T-helper 22 cell (primary cell): ENCODE measurements around the gene CD109.
"Not testable (repeated sequence)": the region's sequence is repeated elsewhere in the genome, so short reads cannot be mapped to it uniquely, and the experiment has no call there.

ENCODE experiments used
- DNase-seq: peaks from one replicate; pipeline ENCODE4 v3.0.0-alpha.2; 2020; ENCODE audit warnings: low read depth

Gene CD109

DNA sequence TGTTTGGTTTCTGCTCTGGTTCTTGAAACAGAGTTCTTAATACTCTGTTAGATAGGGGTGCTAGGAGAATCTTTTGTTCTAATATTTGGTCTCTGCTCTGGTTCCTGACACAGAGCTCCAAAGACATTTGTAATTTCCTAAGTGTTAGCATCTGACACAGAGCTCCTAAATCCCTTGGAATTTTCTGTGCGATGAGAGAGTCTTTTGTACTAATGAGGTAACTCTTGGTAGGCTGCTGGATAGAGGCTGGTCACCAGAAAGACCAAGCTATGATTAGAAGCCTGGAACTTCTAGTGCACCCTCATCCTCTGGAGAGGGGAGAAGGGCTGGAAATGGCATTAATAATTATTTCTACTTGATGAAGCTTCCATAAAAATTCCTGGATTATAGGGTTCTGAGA is 7.7 kb upstream of the CD109 start:
- DNase-seq = no peak

DNA sequence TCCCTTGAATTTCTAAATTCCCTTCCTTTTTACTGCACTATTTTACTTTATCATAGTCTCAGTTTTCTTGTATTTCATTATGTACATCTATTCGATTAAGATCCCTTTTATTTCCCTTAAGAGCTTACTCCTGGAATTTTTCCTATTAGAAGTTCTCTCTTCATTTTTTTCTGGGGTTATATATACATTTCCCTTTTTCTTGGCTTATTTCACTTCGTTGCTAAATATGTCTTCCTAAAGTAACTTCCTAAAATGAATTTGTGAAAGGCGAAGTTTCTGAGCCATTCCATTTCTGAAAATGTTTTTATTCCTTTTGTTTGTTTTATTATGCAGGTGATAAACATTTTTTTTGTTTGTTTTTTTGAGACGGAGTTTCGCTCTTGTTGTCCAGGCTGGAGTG is 5.9 kb upstream of the CD109 start:
- no peak for DNase-seq

- DNase-seq = no peak
Observed at GRCh38 chr6:73691512-73691911, 4.5 kb upstream of the CD109 start.

DNA sequence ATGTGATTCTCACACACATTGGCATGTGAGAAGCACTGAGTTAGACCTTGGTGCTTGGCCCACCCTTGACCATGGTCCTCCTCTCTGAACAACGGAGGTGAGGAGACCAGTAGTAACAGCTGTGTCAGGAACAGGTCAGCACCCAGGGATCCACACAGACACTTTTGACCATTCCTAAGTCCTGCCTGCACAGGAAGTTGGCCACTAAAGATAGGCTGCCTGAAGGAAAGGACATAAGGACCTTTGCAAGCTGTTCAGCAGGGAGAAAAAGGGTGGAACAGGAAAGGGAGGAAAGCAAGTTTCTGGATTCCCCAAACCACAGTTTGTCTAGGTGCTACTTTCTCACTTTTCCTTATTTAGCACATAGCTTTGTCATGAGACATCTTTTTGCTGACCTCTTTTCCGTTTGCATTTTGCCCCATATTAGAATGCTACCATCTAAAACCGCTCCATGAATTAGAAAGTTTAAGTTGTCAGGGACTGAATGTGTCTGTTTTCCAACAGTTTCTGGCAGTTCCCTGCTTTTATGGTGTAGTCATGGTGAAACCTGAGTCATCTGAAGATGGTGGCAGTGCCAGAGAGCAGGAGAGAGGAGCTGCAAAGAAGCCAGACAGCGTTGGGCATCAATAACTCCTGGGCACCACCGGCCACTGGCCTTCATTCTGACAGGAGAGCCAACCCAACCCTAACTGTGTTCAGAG is 1.1 kb upstream of the CD109 start:
- no peak for DNase-seq

DNA sequence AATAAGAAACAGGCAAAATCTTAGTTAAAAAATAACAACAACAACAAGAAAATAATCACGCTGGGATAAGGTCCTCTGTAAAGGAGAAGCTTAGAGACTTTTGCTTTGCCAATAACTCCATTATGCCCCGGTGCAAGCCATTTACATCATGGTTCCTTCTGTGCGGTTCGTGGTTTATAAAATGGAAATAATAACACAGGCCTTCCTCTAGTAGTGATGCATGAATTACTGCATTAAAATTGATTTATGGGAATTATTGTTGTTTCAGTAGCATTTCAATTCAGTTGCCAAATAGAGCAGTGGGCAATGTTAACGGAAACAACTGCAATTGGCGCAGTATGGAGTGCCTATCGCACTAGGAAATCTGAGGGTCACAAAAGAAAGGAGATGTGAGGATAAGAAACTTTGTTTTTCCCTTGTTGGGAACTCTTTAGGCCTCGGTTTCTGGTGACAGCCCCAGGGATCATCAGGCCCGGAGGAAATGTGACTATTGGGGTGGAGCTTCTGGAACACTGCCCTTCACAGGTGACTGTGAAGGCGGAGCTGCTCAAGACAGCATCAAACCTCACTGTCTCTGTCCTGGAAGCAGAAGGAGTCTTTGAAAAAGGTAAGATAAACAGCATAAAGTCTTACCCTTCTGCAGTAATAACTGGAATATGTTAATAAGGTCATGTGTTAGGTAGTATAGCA is 1.1 kb downstream of the CD109 start:
- no peak for DNase-seq

DNA sequence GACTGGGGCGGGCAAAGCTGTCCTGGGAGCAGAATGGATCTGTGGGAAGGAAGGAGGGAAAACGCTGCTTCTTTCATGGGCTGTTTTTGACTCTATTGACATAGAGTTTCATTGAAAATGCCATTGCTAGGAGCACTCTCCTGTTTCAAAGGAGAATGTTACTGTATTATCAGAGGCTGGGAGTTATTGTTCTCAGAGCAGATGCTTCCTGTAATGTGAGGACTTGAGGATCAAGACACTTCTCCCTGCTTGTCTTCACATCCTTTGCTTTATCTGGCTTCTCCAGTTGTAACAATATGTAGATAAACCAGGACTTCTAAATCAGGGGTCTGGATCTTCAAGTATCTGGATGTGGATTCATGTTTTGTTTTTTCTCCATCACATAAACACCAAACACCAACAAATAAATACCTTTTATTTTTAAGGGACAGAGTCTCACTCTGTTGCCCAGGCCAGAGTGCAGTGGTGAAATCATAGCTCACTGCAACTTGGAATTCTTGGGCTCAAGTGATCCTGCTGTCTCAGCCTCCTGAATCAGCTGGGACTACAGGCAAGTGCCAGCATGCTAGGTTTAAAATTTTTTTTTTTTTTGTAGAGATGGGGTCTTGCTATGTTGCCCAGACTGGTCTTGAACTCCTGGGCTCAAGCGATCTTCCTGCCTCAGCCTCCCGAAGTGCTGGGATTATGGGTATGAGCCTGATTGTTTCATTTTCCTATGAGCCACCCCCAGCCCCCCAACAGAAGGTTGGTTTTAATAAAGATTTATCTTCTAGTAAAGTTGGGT is 3.9 kb downstream of the CD109 start:
- no peak for DNase-seq

DNA sequence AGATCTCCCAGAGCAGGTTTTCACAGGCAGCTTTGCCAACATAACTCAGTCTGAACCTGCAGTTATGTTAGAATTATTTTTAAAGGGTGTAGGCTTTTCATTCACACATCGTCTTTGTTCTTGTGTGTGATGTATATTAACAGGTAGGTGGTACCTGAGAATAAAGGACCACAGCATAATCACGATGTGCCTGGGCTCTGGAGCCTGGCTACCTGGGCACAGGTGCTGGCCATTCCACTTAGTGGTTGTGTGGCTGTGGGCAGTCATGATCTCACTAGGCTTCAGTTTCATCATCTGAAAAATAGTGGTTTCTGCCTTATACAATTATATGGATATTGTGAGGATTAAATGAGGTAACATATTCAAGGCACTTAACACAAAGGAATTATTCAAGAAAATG is 6.4 kb downstream of the CD109 start:
- no peak for DNase-seq

DNA sequence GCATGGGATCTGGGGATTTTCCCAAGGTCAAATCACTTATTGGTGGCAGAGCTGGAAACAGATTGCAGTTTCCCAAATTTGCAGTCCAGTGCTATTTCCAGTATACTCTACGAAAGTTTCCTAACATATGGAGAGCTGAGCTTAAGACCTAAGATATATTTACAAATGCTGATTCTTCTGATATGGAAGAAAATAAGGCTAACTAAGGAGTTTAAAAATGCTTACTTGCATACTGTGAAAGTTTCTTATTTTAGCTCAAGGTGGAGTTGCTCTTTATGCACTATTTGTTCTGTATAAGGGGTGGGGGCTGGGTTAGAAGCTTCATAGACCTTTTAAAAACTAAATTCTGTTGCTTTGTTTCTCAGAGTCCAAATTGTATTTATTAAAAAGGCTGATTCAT is 7.5 kb downstream of the CD109 start:
- no peak for DNase-seq

DNA sequence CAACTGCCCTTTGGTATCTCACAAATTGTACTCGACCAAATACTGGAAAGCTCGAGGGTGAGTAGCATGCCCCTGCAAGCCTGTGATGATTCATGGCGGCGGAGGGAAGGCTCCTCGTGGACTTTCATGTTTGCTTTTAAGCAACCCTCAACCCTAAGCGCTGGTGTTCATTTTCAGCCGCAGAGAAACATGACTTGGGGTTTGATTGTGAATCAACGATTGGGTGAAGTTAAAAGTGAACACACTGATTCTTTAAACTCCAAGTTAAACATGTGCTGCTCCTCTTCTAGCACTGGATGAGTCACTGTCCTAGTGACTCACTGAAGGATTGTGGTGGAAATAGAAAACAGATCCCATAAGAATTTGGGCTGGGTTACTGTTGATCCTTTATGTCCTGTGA is 8.3 kb downstream of the CD109 start:
- no peak for DNase-seq

GRCh38 chr6:73704798-73705197 is 8.8 kb downstream of the CD109 start:
- DNase-seq = no peak

DNA sequence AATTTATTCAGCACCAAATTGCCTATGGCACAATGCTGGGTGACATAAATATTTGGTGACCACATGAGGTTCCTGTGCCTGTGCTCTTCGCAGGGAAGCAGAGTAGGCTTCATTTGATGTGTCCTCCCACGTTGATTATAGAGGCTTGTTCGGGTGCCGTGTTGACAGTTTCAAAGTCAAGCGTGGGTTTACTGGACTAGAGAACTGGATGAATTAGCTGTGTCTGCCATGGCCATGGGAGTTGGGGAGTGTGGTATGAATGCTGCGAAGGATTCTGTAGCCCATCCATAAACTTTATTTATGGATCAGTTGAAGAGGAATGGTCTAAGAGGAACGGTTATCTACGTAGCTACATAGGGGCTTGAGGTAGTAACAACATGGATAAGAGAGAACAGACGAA is 11.0 kb downstream of the CD109 start:
- no peak for DNase-seq

DNA sequence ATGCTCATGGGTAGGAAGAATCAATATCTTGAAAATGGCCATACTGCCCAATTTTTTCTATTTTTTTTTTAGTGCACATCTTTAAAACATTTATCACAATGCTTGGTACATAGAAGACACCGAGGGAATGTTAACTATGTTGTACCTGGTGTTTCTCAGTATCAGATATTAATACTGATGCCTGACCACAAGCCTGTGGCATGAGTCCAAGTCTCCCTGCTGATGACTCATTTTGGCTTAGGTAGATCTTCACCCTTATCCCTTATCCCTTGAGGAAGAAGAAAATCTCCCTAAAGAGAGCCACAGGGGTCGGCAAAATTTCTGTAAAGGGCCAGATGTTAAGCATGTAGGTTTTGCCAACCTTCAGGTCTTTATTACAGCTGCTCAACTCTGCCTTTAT is 14.5 kb downstream of the CD109 start:
- DNase-seq = no peak

DNA sequence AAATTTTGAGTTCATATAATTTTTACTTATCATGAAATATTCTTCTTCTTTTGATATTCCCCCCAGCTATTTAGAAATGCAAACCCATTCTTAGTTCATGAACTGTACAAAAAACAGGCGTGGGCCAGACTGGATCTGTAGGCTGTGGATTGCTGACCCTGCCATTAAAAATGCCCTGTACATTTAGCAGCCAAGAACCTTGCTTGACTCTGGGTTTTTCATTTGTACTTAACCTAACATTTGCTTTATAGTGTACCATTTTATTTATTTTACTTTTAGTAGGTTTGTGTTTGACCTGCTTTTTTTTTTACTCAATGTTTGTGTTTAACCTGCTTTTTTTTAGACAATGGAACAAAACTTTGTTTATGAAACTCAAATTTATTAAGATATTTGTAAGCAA is 14.9 kb downstream of the CD109 start:
- DNase-seq = no peak

DNA sequence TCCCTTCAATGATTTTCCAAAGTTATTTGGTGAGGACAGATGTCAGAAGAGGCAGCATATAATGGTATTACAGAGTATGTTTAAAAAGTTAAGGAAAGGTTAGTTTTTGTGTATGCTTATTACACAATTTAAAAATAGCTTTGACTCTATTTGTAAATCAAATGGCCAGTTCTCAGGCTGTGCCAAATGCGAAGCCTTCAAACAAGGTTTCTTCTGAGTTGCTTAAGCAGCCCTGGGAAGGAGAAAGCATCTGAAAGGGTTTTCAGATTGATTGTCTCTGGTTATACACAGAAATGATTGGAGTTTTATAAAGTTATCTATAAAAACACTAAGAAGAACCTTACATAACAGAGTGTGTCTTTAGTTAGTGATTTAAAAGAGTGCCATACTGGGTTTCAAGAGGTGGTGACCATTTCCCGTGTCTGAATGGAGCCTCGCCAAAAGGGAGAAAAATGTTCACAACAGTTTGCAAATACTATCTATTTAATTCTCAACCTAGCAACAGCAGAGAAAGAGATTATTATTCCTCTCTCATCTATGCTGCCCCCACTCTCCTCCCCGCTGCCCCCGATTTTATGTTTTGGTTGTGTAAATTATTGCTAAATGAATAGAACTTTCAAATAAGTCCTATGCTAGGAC is 16.7 kb downstream of the CD109 start:
- DNase-seq = no peak

GRCh38 chr6:73713426-73714147 is 17.6 kb downstream of the CD109 start:
- no peak for DNase-seq

- DNase-seq = not testable (repeated sequence)
Observed at GRCh38 chr6:73715111-73715508, 19.1 kb downstream of the CD109 start.

DNA sequence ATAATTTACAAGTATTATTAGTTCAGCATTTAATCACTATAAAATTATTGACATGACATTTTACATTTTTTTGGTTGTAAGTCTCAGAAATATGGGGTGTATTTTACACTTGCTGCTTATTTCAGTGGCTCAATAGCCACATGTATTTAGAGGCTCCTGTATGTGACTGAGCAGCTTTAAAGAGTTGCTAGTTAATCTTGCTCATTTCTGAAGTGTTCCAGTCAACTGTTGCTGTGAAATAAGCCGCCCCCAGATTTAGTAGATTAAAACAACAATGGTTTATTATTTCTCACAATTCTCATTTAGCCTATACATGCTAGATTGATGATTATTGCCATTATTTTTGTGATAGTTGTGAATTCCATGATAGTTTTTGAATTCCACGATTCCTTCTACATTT is 23.0 kb downstream of the CD109 start:
- DNase-seq = no peak

GRCh38 chr6:73722318-73723060 is 26.5 kb downstream of the CD109 start:
- DNase-seq = no peak

DNA sequence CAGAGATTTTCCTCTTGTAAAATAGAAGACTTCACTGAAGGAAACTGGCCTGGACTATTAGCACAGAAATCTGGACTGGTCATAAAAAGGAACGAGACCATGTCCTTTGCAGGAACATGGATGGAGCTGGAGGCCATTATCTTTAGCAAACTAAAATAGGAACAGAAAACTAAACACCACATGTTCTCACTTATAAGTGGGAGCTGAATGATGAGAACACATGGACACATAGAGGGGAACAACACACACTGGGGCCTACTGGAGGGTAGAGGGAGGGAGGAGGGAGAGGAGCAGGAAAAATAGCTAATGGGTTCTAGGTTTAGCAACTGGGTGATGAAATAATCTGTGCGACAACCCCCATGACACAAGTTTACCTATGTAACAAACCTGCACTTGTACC is 27.5 kb downstream of the CD109 start:
- not testable (repeated sequence) for DNase-seq

DNA sequence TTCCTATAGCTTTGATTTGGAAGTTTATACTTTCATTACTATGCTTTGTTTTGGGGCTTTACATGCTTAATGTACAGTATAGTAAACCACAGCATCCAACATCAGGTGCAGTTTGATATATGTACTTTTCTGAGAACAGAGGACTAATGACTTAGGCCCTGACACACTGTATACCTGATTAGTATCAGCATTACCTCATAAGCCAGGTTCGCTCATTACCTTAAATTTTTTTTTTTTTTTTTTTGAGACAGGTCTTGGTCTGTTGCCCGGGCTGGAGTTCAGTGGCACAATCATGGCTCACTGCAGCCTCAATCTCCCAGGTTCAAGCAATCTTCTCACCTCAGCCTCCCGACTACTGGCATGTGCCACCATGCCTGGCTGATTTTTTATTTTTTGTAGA is 28.4 kb downstream of the CD109 start:
- DNase-seq = no peak

DNA sequence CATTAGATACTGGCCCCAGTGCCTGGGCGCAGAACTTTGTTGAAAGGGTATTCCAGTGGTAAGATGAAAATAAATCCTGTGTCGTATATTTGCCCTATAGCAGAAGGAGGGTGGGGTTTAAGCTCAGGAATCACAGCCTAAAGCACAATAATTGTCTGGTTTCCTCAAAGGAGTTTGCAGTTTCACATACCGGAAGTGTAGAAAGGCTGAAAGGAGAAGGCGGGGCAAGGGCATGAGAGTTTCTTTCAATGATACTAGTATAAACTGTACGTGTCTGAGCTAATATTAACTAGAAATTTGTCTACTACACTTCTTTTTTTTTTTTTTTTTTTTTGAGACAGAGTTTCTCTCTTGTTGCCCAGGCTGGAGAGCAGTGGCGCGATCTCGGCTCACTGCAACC is 29.2 kb downstream of the CD109 start:
- DNase-seq = not testable (repeated sequence)
